ENCODE measurements around the gene EHBP1. TPM values are rescaled to one million over a fixed set of nuclear protein-coding genes. Genes with fewer than 3 reads are reported as not detected.

Gene EHBP1
- total RNA-seq, 2 donors from 2014 or later, result 22.4 to 22.9 TPM

- no peak overlapping the region for H3K27ac ChIP-seq
- no peaks in the 10 kb centered on the region for H3K36me3 ChIP-seq
- H3K4me1 ChIP-seq, result peaks cover 0 to 66% of the 10 kb centered on the region in 2 donors
- DNase-seq (ENCODE audit: low spot score), result no peak
- H3K9me3 ChIP-seq, result peaks cover 0 to 3% of the 10 kb centered on the region in 2 donors
- TF ChIP-seq CTCF (IDR thresholded peaks at IDR 0.05), result no peak
- no peak overlapping the region for H3K4me3 ChIP-seq
- peaks cover 69 to 86% of the 10 kb centered on the region in 2 donors for H3K27me3 ChIP-seq
These were observed 347.0 kb downstream of the EHBP1 start for GRCh38 chr2:63052411-63053080.

GRCh38 chr2:63053081-63053888 is 347.8 kb downstream of the EHBP1 start:
- no peak for TF ChIP-seq CTCF (IDR thresholded peaks at IDR 0.05)
- Histone ChIP-seq H3K27me3 (peaks cover 69 to 86% of the 10 kb centered on the region in 2 donors), H3K27ac (no peak overlapping the region), H3K36me3 (no peaks in the 10 kb centered on the region), H3K9me3 (peaks cover 0 to 3% of the 10 kb centered on the region in 2 donors), H3K4me3 (peak overlapping the region in 1 of 2 donors; percentile 22), H3K4me1 (peaks cover 0 to 70% of the 10 kb centered on the region in 2 donors)
- DNase-seq (ENCODE audit: low spot score), result no peak

GRCh38 chr2:63053889-63054602 is 348.5 kb downstream of the EHBP1 start:
- no peak overlapping the region for H3K27ac ChIP-seq
- peaks cover 67 to 86% of the 10 kb centered on the region in 2 donors for H3K27me3 ChIP-seq
- no peak for TF ChIP-seq CTCF (IDR thresholded peaks at IDR 0.05)
- H3K9me3 ChIP-seq, result peaks cover 0 to 3% of the 10 kb centered on the region in 2 donors
- H3K4me3 ChIP-seq, result peak overlapping the region in 1 of 2 donors; percentile 22
- no peak for DNase-seq (ENCODE audit: low spot score)
- H3K4me1 ChIP-seq, result peaks cover 0 to 71% of the 10 kb centered on the region in 2 donors
- no peaks in the 10 kb centered on the region for H3K36me3 ChIP-seq

- Histone ChIP-seq H3K27me3 (peaks cover 65 to 86% of the 10 kb centered on the region in 2 donors), H3K4me1 (peaks cover 0 to 71% of the 10 kb centered on the region in 2 donors), H3K36me3 (no peaks in the 10 kb centered on the region), H3K27ac (no peak overlapping the region), H3K9me3 (peaks cover 0 to 6% of the 10 kb centered on the region in 2 donors), H3K4me3 (no peak overlapping the region)
- DNase-seq (ENCODE audit: low spot score), result no peak
- TF ChIP-seq CTCF (IDR thresholded peaks at IDR 0.05), result no peak
These were observed 349.3 kb downstream of the EHBP1 start for GRCh38 chr2:63054841-63055225.

GRCh38 chr2:63055226-63056106 is 350.0 kb downstream of the EHBP1 start:
- H3K36me3 ChIP-seq, result no peaks in the 10 kb centered on the region
- H3K4me1 ChIP-seq, result peaks cover 0 to 65% of the 10 kb centered on the region in 2 donors
- no peak overlapping the region for H3K27ac ChIP-seq
- no peak for DNase-seq (ENCODE audit: low spot score)
- peak overlapping the region in 1 of 2 donors; percentile 27 for H3K4me3 ChIP-seq
- peaks cover 0 to 6% of the 10 kb centered on the region in 2 donors for H3K9me3 ChIP-seq
- H3K27me3 ChIP-seq, result peaks cover 68 to 87% of the 10 kb centered on the region in 2 donors
- TF ChIP-seq CTCF (IDR thresholded peaks at IDR 0.05), result no peak

Data from right atrium auricular region (tissue), 2 donors.